IPS-20b (cell line): Measurements from ENCODE around the gene RMDN2.

ENCODE experiments used
- H3K27ac ChIP-seq: one replicate; pipeline ENCODE4 v1.5.1; 2013; ENCODE audit warnings: low read length
- H3K27me3 ChIP-seq: 2 replicates; pipeline ENCODE4 v1.6.1; 2013; ENCODE audit warnings: mild to moderate bottlenecking, low read length, inconsistent platforms; ENCODE audit not compliant: insufficient read depth
- H3K36me3 ChIP-seq: 2 replicates; pipeline ENCODE4 v1.6.1; 2013; ENCODE audit warnings: low read depth, mild to moderate bottlenecking, inconsistent platforms, low read length, moderate library complexity; ENCODE audit not compliant: insufficient read depth
- H3K4me1 ChIP-seq: 2 replicates; pipeline ENCODE4 v1.6.1; 2013; ENCODE audit warnings: mild to moderate bottlenecking, control low read depth, inconsistent platforms, low read length, moderate library complexity; ENCODE audit not compliant: insufficient read depth
- H3K4me3 ChIP-seq: 2 replicates; pipeline ENCODE4 v1.5.1; 2013; ENCODE audit warnings: mild to moderate bottlenecking, low read length, inconsistent platforms
- H3K9ac ChIP-seq: 2 replicates; pipeline ENCODE4 v1.6.1; 2013; ENCODE audit warnings: low read depth, mild to moderate bottlenecking, inconsistent platforms, low read length, moderate library complexity
- H3K9me3 ChIP-seq: 2 replicates; pipeline ENCODE4 v1.6.1; 2013; ENCODE audit warnings: mild to moderate bottlenecking, low read depth, low read length, inconsistent platforms; ENCODE audit not compliant: insufficient read depth

Gene RMDN2

DNA sequence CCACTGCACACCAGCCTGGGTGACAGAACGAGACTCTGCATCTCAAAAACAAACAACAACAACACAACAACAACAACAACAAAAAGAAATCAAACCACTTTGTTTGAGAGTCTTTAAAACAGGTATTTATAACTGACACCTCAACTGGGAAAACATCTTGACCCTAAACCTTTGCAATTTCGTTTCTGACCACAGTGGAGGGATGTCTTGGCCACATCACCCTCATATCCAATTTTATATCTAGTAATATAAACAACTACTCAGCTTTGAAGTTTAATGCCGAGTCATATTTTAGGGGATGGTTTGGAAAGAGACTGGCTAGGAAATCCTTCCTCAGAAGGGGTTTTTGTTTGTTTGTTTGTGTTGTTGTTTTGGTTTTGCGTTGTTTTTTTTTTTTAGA is 37.8 kb upstream of the RMDN2 start:
- Histone ChIP-seq H3K4me1 (peaks cover 17% of the 10 kb centered on the region; the same call in 1 of the 2 replicates), H3K9me3 (no peaks in the 10 kb centered on the region)

GRCh38 chr2:37890893-37891495 is 34.1 kb upstream of the RMDN2 start:
- Histone ChIP-seq H3K9me3 (no peaks in the 10 kb centered on the region), H3K36me3 (no peaks in the 10 kb centered on the region), H3K27ac (no peak overlapping the region), H3K4me3 (no peak overlapping the region), H3K27me3 (no peaks in the 10 kb centered on the region), H3K4me1 (peaks cover 4% of the 10 kb centered on the region; the same call in 1 of the 2 replicates), H3K9ac (no peak overlapping the region)

More for the DNA sequence above, 37.8 kb upstream of the RMDN2 start:
- H3K36me3 ChIP-seq, result no peaks in the 10 kb centered on the region
- no peak overlapping the region for H3K27ac ChIP-seq
- H3K4me3 ChIP-seq, result no peak overlapping the region
- H3K27me3 ChIP-seq, result no peaks in the 10 kb centered on the region
- H3K9ac ChIP-seq, result no peak overlapping the region

DNA sequence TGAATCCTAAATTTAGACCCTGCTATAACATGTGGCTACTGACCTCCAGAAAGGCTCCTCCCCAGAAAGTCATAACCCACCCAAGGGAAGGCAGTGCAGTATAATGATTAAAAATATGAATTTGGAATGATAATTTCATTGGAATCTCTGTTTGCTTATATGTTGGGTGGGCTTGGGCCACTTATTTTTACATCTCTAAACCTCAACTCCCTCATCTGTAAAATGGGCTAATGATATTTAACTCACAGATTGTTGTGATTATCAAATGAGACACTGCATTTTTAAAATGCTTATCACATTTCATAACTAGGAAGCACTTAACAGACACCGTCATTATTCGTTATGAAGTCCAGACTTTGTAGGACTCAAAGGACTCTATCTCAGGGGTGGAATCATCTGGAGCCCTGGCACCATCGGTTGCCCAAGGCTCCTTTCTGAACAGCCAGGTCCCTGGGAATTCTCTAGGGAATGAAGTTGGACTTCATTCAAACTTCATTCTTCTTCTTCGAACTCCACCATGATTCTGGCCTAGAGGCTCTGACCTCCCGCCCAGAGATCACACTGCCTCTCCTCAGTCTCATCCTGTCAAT is 33.1 kb upstream of the RMDN2 start:
- no peaks in the 10 kb centered on the region for H3K9me3 ChIP-seq
- H3K4me1 ChIP-seq, result no peaks in the 10 kb centered on the region
- no peak overlapping the region for H3K4me3 ChIP-seq
- no peak overlapping the region for H3K9ac ChIP-seq
- H3K36me3 ChIP-seq, result no peaks in the 10 kb centered on the region
- H3K27me3 ChIP-seq, result no peaks in the 10 kb centered on the region
- no peak overlapping the region for H3K27ac ChIP-seq

- Histone ChIP-seq H3K27ac (no peak overlapping the region), H3K4me1 (no peaks in the 10 kb centered on the region), H3K4me3 (no peak overlapping the region), H3K9ac (no peak overlapping the region), H3K9me3 (no peaks in the 10 kb centered on the region), H3K36me3 (no peaks in the 10 kb centered on the region), H3K27me3 (no peaks in the 10 kb centered on the region)
Measured at GRCh38 chr2:37892436-37893114, 32.5 kb upstream of the RMDN2 start.

GRCh38 chr2:37893327-37893726 is 31.8 kb upstream of the RMDN2 start:
- Histone ChIP-seq H3K4me3 (no peak overlapping the region), H3K4me1 (no peaks in the 10 kb centered on the region), H3K9me3 (no peaks in the 10 kb centered on the region), H3K27me3 (no peaks in the 10 kb centered on the region), H3K36me3 (no peaks in the 10 kb centered on the region), H3K9ac (no peak overlapping the region), H3K27ac (no peak overlapping the region)

- Histone ChIP-seq H3K9me3 (no peaks in the 10 kb centered on the region), H3K4me1 (no peaks in the 10 kb centered on the region), H3K9ac (no peak overlapping the region), H3K27ac (no peak overlapping the region), H3K36me3 (no peaks in the 10 kb centered on the region), H3K4me3 (no peak overlapping the region), H3K27me3 (no peaks in the 10 kb centered on the region)
Measured at GRCh38 chr2:37894047-37894446, 31.0 kb upstream of the RMDN2 start.

- Histone ChIP-seq H3K36me3 (no peaks in the 10 kb centered on the region), H3K9me3 (no peaks in the 10 kb centered on the region), H3K27me3 (no peaks in the 10 kb centered on the region), H3K27ac (no peak overlapping the region), H3K4me1 (no peaks in the 10 kb centered on the region), H3K9ac (no peak overlapping the region), H3K4me3 (no peak overlapping the region)
Measured at GRCh38 chr2:37894601-37895000, 30.5 kb upstream of the RMDN2 start.

GRCh38 chr2:37895140-37895539 is 29.9 kb upstream of the RMDN2 start:
- no peaks in the 10 kb centered on the region for H3K27me3 ChIP-seq
- no peaks in the 10 kb centered on the region for H3K9me3 ChIP-seq
- no peaks in the 10 kb centered on the region for H3K4me1 ChIP-seq
- no peak overlapping the region for H3K9ac ChIP-seq
- H3K36me3 ChIP-seq, result no peaks in the 10 kb centered on the region
- no peak overlapping the region for H3K4me3 ChIP-seq
- H3K27ac ChIP-seq, result no peak overlapping the region

- H3K27me3 ChIP-seq, result no peaks in the 10 kb centered on the region
- no peak overlapping the region for H3K9ac ChIP-seq
- H3K4me3 ChIP-seq, result no peak overlapping the region
- no peaks in the 10 kb centered on the region; the same call in 1 of the 2 replicates for H3K9me3 ChIP-seq
- no peaks in the 10 kb centered on the region for H3K4me1 ChIP-seq
- H3K27ac ChIP-seq, result no peak overlapping the region
- H3K36me3 ChIP-seq, result no peaks in the 10 kb centered on the region
Measured at GRCh38 chr2:37896319-37896718, 28.8 kb upstream of the RMDN2 start.

DNA sequence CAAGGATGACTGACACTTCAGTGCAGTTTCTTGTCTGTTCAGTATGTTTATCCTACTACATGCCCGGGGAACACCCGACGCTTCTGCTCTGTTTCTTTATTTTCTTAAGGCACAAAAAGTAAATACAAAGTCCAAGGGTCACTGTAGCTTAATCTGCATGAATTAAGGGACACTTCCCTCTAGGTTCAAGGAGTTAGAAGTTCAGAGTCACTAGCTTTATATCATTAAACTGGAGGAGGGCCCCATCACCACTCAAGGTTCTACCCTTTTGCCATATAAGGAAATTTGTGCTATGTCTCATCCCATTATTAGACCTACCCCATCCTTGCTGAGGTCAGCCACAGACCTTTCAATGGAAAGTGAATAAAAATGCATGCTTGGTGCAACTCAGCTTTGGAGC is 27.6 kb upstream of the RMDN2 start:
- Histone ChIP-seq H3K9ac (no peak overlapping the region), H3K27ac (no peak overlapping the region), H3K36me3 (no peaks in the 10 kb centered on the region), H3K4me1 (no peaks in the 10 kb centered on the region), H3K4me3 (no peak overlapping the region), H3K27me3 (no peaks in the 10 kb centered on the region), H3K9me3 (no peaks in the 10 kb centered on the region; the same call in 1 of the 2 replicates)

- Histone ChIP-seq H3K27me3 (no peaks in the 10 kb centered on the region), H3K4me1 (no peaks in the 10 kb centered on the region; the same call in 1 of the 2 replicates), H3K4me3 (no peak overlapping the region), H3K9me3 (no peaks in the 10 kb centered on the region; the same call in 1 of the 2 replicates), H3K27ac (no peak overlapping the region), H3K9ac (no peak overlapping the region), H3K36me3 (no peaks in the 10 kb centered on the region)
Measured at GRCh38 chr2:37898448-37898847, 26.6 kb upstream of the RMDN2 start.

- Histone ChIP-seq H3K36me3 (no peaks in the 10 kb centered on the region), H3K4me1 (no peaks in the 10 kb centered on the region; the same call in 1 of the 2 replicates), H3K9ac (no peak overlapping the region), H3K27ac (no peak overlapping the region), H3K9me3 (no peaks in the 10 kb centered on the region; the same call in 1 of the 2 replicates), H3K4me3 (no peak overlapping the region), H3K27me3 (no peaks in the 10 kb centered on the region)
Measured at GRCh38 chr2:37902991-37903390, 22.1 kb upstream of the RMDN2 start.
